Psoas muscle (tissue), 8 donors: ENCODE measurements around the gene PHF5A. TPM values are rescaled to one million over a fixed set of nuclear protein-coding genes. Genes with fewer than 3 reads are reported as not detected.

Experiments
- ATAC-seq, 4 donors: fragments of 200-7000 bp; cut with Tn5 transposase; one replicate each; pipeline ENCODE4 v1.9.1; 2020; ENCODE audit warnings: moderate library complexity in 3 of 4, mild to moderate bottlenecking in 2 of 4
- DNase-seq, 2 donors: peaks; one replicate each; pipeline ENCODE4 v3.0.0-alpha.2; 2020
- H3K27ac ChIP-seq: fragments of 200-600 bp; one replicate; pipeline ENCODE4 v1.8.0; 2022
- H3K27me3 ChIP-seq, 3 donors: fragments of 200-600 bp in 1 of 3; one replicate each; pipeline versions ENCODE4 v1.6.1 to v1.8.0; 2013 to 2022; ENCODE audit warnings: low read length in 2 of 3, mild to moderate bottlenecking in 2 of 3, moderate library complexity in 1 of 3; ENCODE audit not compliant: insufficient read depth in 3 of 3
- H3K36me3 ChIP-seq, 2 donors: fragments of 200-600 bp in 1 of 2; one replicate each; pipeline versions ENCODE4 v1.6.1 to v1.8.0; 2013 to 2022; ENCODE audit warnings: low read depth in 1 of 2, mild to moderate bottlenecking in 1 of 2, moderate library complexity in 1 of 2; ENCODE audit not compliant: insufficient read depth in 1 of 2
- H3K4me1 ChIP-seq: fragments of 200-600 bp; one replicate; pipeline ENCODE4 v1.8.0; 2022
- H3K4me3 ChIP-seq: fragments of 200-600 bp; one replicate; pipeline ENCODE4 v1.8.0; 2022; ENCODE audit warnings: mild to moderate bottlenecking
- H3K9me3 ChIP-seq: fragments of 200-600 bp; one replicate; pipeline ENCODE4 v1.8.0; 2022
- CTCF ChIP-seq: fragments of 200-600 bp; IDR thresholded peaks from one replicate; pipeline ENCODE4 v1.8.0; 2022; ENCODE audit warnings: antibody characterized with exemption
- WGBS, 3 donors: extraction: QIAGEN DNeasy Blood & Tissue Kit; methylation state at CpG; one replicate each; pipeline versions ENCODE4 v1.1.6 to v1.1.7; 2013; 5-methylcytosine and 5-hydroxymethylcytosine counted together
- intact Hi-C, 2 donors: fragments of 100-400 bp; cut with DNase I; formaldehyde crosslinking; loops; one replicate each; pipeline versions ENCODE4 v1.11.0 to v1.14.2; 2022
- polyA plus RNA-seq, 3 donors: library from polyadenylated mRNA; stranded (reverse); fragments of 200-250 nt; gene quantifications; one replicate each; pipeline ENCODE4 v1.2.3, GENCODE V29; 2013
- total RNA-seq, 4 donors: library from RNA; stranded (reverse); fragmentation: NEBNext Ultra II Directional in 2 of 4; extraction: Animal tissue kit (Norgen Biotek cat#: 25700) in 2 of 4; gene quantifications; one replicate each; pipeline versions ENCODE4 v1.2.1 to v1.2.4, GENCODE V29; 2021 to 2023
- donor health status: healthy with polysubstance abuse.
- donor health status: DM: no; HTN: no; CAD: no; lungs with moderate emphysema.
- donor health status: Bipolar disorder and iron deficiency.
- donor health status: healthy.
- donor health status: DM: yes; HTN: yes; CAD: no.
- donor health status: DM: no; HTN: no; CAD: no.
- donor health status: DM: no; HTN: no; CAD: no.
- donor health status: DM: yes; HTN: yes; CAD: no.

PHF5A gene
- total and polyA plus RNA-seq, 7 donors, result 19.9 to 79.2 (median 34.3) TPM

- peaks cover 0 to 29% of the 10 kb centered on the region in 2 donors for H3K36me3 ChIP-seq
- peak in 1 of 4 donors; percentile 8 for ATAC-seq
- 47 to 69% (median 49%) methylated on average over 8 of the region's 8 CpGs for WGBS, 3 donors
- H3K27me3 ChIP-seq, result no peaks in the 10 kb centered on the region
- peak overlapping the region; percentile 77 for H3K27ac ChIP-seq
- no peak overlapping the region for H3K4me3 ChIP-seq
- H3K4me1 ChIP-seq, result peaks cover 49% of the 10 kb centered on the region
- no peak for DNase-seq
- no peaks in the 10 kb centered on the region for H3K9me3 ChIP-seq
- TF ChIP-seq CTCF, result no peak
- intact Hi-C loops, result no loop called here
Observed at GRCh38 chr22:41429951-41430332, 38.5 kb downstream of the PHF5A start.

DNA sequence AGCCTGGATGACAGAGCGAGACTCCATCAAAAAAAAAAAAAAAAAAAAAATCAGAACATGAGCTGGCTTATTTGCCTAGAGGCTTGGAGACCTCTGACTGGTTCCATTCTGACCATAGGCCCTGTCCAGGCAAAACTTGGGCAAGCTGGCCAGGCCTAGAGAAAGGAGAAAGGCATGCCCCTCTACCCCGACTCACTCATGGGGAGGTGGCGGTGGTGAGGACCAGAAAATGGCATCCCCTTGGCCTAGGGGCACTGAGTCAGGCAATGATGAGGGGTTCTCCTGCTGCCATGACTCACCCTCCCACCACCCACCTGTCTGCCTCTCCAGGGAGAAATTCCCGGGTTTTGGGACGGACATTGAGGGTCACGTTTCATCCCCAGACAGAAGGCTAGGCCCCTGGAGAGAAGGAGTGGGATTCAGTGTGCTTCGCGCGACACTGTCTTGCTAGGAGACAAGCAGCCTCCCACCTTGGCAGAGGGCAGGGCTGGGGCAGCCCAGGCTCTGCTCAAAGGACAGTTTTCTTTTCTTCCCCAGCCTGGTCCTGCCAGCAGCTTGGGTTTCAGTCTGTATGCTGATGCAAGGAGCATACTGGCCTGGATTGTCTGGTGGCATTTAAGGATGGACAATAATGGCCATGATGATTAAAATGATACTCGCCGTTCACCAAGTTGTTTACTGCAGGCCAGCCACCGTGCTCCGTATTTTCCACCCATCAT lies 39.1 kb downstream of the PHF5A start:
- peak; percentile 45 to 87 for DNase-seq
- ATAC-seq, result peak; percentile 73 to 78 (median 76)
- TF ChIP-seq CTCF, result no peak
- intact Hi-C loops, result no loop called here
- H3K27ac ChIP-seq, result peak overlapping the region; percentile 77
- H3K4me3 ChIP-seq, result no peak overlapping the region
- no peaks in the 10 kb centered on the region for H3K9me3 ChIP-seq
- H3K36me3 ChIP-seq, result peaks cover 0 to 28% of the 10 kb centered on the region in 2 donors
- WGBS, 3 donors, result 36 to 48% (median 38%) methylated on average over 13 of the region's 13 CpGs
- H3K27me3 ChIP-seq, result no peaks in the 10 kb centered on the region
- peaks cover 44% of the 10 kb centered on the region for H3K4me1 ChIP-seq

DNA sequence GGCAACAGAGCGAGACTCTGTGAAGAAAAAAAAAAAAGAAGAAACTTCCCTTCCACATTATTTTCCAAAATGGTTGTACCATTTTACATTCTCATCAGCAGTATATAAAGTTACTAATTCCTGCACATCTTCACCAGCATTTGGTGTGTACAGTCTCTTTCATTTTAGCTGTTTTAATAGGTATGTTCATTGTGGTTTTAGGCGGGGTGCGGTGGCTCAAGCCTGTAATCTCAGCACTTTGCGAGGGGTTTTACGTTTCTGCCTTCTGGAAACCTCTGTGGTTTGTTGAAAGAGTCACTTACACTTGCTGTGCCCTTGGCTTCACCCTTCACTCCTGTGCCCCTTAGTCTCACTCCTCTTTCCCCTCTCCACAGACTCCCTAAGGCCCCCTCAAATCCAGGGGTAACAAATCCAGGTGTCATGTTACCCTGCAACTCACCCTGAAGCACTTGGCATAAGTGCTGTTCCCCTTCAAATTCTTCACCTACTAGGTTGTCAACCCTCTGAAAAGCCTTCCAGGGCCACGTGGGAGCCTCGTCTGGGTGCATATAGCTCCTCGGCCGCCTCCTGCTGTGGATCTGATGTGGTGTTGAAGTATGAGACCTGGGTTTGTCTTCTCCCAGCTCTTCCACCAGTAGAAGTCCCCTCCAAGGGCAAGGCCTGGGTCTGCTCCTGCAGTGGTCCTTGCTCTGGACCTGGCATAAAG lies 42.7 kb downstream of the PHF5A start:
- H3K36me3 ChIP-seq, result peaks cover 0 to 33% of the 10 kb centered on the region in 2 donors
- H3K27me3 ChIP-seq, result no peaks in the 10 kb centered on the region
- peaks cover 34% of the 10 kb centered on the region for H3K4me1 ChIP-seq
- intact Hi-C loops, result no loop called here
- no peak for ATAC-seq
- peak overlapping the region; percentile 53 for H3K27ac ChIP-seq
- 38 to 59% (median 38%) methylated on average over 9 of the region's 9 CpGs for WGBS, 3 donors
- no peak for DNase-seq
- no peak for TF ChIP-seq CTCF
- H3K9me3 ChIP-seq, result no peaks in the 10 kb centered on the region
- no peak overlapping the region for H3K4me3 ChIP-seq

DNA sequence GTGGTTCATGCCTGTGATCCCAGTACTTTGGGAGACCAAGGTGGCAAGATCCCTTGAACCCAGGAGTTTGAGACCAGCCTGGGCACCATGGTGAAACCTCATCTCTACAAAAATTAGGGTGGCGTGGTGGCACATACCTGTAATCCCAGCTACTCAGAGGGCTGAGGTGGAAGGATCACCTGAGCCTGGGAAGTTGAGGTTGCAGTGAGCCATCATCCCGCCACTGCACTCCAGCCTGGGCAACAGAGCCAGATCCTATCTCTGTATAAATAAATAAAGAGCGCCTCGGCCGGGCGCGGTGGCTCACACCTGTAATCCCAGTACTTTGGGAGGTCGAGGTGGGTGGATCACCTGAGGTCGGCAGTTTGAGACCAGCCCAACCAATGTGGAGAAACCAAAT lies 49.8 kb downstream of the PHF5A start:
- DNase-seq (no peak), ATAC-seq (no peak)
- TF ChIP-seq CTCF, result no peak
- Histone ChIP-seq H3K36me3 (peaks cover 0 to 12% of the 10 kb centered on the region in 2 donors), H3K4me1 (peaks cover 37% of the 10 kb centered on the region), H3K27me3 (no peaks in the 10 kb centered on the region), H3K9me3 (no peaks in the 10 kb centered on the region), H3K4me3 (no peak overlapping the region), H3K27ac (peak overlapping the region; percentile 97)
- 67 to 87% (median 69%) methylated on average over 9 of the region's 9 CpGs for WGBS, 3 donors
- intact Hi-C loops, result no loop called here
